AG04449 (cell line): ENCODE measurements around the gene MAP2K6.

ENCODE experiments used
- CTCF ChIA-PET: fragments of 350-600 bp; formaldehyde crosslinking; extraction: SDS; loops from one replicate; lab custom pipeline; 2021; ENCODE audit warnings: antibody characterized with exemption; lab: Yijun Ruan, JAX
- POLR2A ChIA-PET: fragments of 400-600, 350-600 bp; formaldehyde crosslinking; extraction: SDS; loops from one replicate; lab custom pipeline; 2020; ENCODE audit warnings: antibody characterized with exemption, inconsistent platforms; lab: Yijun Ruan, JAX
- DNase-seq: peaks from one replicate; pipeline ENCODE4 v3.0.0-alpha.2; 2010; ENCODE audit warnings: low read depth, low spot score
- H3K4me3 ChIP-seq: 2 replicates; pipeline ENCODE4 v1.5.1; 2011; ENCODE audit warnings: low read depth, mild to moderate bottlenecking, control low read depth, low read length
- TF ChIP-seq, protein P1 (sequence below): IDR thresholded peaks from one replicate; pipeline ENCODE4 v1.5.1; 2011; ENCODE audit warnings: mild to moderate bottlenecking, moderate library complexity, low read length, control low read depth, inconsistent platforms; ENCODE audit not compliant: insufficient read depth; ENCODE audit errors: missing control alignments

MAP2K6 gene

DNA sequence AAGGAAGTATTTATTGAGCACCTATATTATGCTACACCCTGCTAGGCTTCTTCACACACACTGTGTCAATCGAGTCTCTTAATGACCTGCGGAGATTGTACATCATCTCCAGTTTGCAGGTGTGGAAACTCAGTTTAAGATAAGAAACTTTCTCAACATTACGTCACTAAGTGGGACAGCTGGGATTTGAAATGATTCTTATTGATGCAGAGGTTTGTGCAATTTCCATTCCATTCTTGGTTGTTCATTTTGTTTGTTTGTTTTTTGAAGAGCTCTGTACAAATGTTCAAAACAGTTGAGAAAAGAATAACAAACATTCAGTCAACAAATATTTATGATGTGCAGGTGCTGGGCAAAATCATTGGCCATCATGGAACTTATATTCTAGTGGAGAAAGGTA lies 84.8 kb downstream of the MAP2K6 start:
- ChIA-PET POLR2A (no interaction called here), CTCF (no interaction called here)
- no peak for DNase-seq
- H3K4me3 ChIP-seq = no peak overlapping the region
- TF ChIP-seq, protein P1, sequence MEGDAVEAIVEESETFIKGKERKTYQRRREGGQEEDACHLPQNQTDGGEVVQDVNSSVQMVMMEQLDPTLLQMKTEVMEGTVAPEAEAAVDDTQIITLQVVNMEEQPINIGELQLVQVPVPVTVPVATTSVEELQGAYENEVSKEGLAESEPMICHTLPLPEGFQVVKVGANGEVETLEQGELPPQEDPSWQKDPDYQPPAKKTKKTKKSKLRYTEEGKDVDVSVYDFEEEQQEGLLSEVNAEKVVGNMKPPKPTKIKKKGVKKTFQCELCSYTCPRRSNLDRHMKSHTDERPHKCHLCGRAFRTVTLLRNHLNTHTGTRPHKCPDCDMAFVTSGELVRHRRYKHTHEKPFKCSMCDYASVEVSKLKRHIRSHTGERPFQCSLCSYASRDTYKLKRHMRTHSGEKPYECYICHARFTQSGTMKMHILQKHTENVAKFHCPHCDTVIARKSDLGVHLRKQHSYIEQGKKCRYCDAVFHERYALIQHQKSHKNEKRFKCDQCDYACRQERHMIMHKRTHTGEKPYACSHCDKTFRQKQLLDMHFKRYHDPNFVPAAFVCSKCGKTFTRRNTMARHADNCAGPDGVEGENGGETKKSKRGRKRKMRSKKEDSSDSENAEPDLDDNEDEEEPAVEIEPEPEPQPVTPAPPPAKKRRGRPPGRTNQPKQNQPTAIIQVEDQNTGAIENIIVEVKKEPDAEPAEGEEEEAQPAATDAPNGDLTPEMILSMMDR = no peak

- POLR2A ChIA-PET = interaction anchor here (1.1 kb wide), 1 partner anchor 20 kb away, joined by 3 read pairs; no protein-coding TSS in a partner anchor
- no peak overlapping the region for H3K4me3 ChIP-seq
- TF ChIP-seq, protein P1 = no peak
- CTCF ChIA-PET = no interaction called here
- no peak for DNase-seq
Observed at GRCh38 chr17:69500911-69501429, 86.5 kb downstream of the MAP2K6 start.

- DNase-seq = no peak
- ChIA-PET POLR2A (interaction anchor here (1.1 kb wide), 1 partner anchor 19 kb away, joined by 3 read pairs; no protein-coding TSS in a partner anchor), CTCF (no interaction called here)
- H3K4me3 ChIP-seq = no peak overlapping the region
- TF ChIP-seq, protein P1 = no peak
Observed at GRCh38 chr17:69501591-69502468, 87.3 kb downstream of the MAP2K6 start.

DNA sequence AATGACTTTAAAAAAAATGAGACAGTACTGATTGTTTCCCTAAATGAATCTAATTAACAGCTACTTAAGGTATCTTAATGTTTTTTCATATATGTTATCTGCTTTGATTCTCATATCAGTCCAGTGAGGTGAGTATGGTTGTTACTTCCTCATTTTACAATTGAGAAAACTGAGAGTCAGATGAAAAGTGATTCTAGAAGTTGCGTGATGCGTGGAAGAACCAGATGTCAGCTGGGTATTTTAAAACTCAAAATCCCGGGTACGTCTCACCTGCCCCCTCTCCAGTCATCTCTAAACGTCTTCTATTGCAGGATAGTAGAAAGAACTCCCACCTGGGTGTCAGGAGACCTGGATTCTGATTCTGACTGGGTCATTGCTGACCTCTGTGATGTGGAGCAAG lies 89.2 kb downstream of the MAP2K6 start:
- POLR2A ChIA-PET = no interaction called here
- CTCF ChIA-PET = no interaction called here
- TF ChIP-seq, protein P1 = no peak
- no peak for DNase-seq
- H3K4me3 ChIP-seq = no peak overlapping the region

GRCh38 chr17:69505740-69506139 lies 91.2 kb downstream of the MAP2K6 start:
- no peak overlapping the region for H3K4me3 ChIP-seq
- no peak for DNase-seq
- POLR2A ChIA-PET = no interaction called here
- TF ChIP-seq, protein P1 = no peak
- CTCF ChIA-PET = interaction anchor here (0.7 kb wide), 1 partner anchor 15 kb away, joined by 4 read pairs; no protein-coding TSS in a partner anchor

DNA sequence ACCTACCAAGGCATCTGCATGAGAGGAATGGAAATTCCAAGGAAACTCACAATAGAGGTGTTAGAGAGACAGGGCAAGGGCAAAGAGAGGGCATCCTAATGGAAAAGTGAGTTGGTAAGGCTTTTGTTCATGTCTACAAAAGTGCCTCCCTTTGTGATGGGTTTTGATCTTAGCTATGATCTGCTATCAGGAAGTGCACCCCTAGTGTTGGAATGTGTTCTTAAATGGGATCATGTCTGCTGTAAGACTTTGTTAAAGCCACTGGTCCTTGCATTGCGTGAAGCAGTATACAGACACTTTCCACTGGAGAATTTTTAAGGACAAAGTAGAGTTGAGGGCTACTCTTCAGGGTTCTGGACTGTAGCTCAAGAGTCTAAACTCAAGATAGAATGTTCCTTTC lies 92.0 kb downstream of the MAP2K6 start:
- TF ChIP-seq, protein P1 = peak; percentile 23
- DNase-seq = no peak
- POLR2A ChIA-PET = no interaction called here
- CTCF ChIA-PET = interaction anchor here (0.7 kb wide), 1 partner anchor 14 kb away, joined by 4 read pairs; no protein-coding TSS in a partner anchor
- no peak overlapping the region for H3K4me3 ChIP-seq
